Kidney epithelial cell (primary cell): ENCODE data around the gene LRCH2. TPM values are rescaled to one million over a fixed set of nuclear protein-coding genes. Genes with fewer than 3 reads are reported as not detected.

ENCODE experiments used
- DNase-seq: peaks from one replicate; pipeline ENCODE4 v3.0.0-alpha.2; 2010; ENCODE audit warnings: low read depth
- H3K27me3 ChIP-seq: 2 replicates; pipeline ENCODE4 v1.6.0; 2011; ENCODE audit warnings: low read length; ENCODE audit not compliant: control insufficient read depth, insufficient read depth
- H3K36me3 ChIP-seq: 2 replicates; pipeline ENCODE4 v1.5.1; 2011; ENCODE audit warnings: low read length; ENCODE audit not compliant: control insufficient read depth, insufficient read depth
- H3K4me3 ChIP-seq: 2 replicates; pipeline ENCODE4 v1.5.1; 2011; ENCODE audit warnings: low read depth, mild to moderate bottlenecking, control low read depth, low read length
- CTCF ChIP-seq: IDR thresholded peaks from 2 replicates; pipeline ENCODE4 v1.5.1; 2011; ENCODE audit warnings: mild to moderate bottlenecking, moderate library complexity, low read length, control low read depth, inconsistent platforms; ENCODE audit not compliant: insufficient read depth, poor library complexity, severe bottlenecking
- total RNA-seq: library from RNA; depleted of rRNA; stranded (reverse); fragments of >200 nt; gene quantifications from 2 replicates; pipeline ENCODE4 v1.2.3, GENCODE V29; 2015

Gene LRCH2
- total RNA-seq, 1 donor from 2014 or later = 3.7 TPM

DNA sequence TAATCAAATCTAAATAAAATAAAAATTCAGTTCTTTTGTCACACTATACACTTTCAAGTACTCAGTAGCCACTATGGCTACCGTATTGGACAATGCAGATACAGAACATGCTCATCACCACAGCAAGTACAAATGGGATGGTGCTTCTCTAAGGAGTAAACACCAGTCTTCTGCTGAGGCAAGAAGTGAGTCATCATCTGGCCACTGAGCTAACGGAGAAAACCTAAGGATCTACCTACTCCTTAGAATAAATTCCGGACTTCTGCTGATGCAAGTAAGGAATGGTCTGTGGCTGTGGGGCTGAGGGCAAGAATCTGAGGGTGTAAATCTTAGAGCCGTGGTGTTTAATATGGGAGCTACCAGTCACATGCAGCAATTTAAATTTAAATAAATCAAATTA, 56.0 kb downstream of the LRCH2 start:
- no peak for TF ChIP-seq CTCF
- no peak overlapping the region for H3K4me3 ChIP-seq
- no peak for DNase-seq
- H3K36me3 ChIP-seq = no peaks in the 10 kb centered on the region
- no peaks in the 10 kb centered on the region for H3K27me3 ChIP-seq

- TF ChIP-seq CTCF = no peak
- no peak for DNase-seq
- Histone ChIP-seq H3K4me3 (no peak overlapping the region), H3K27me3 (no peaks in the 10 kb centered on the region), H3K36me3 (no peaks in the 10 kb centered on the region)
Measured at GRCh38 chrX:115174548-115174947, 59.3 kb downstream of the LRCH2 start.

DNA sequence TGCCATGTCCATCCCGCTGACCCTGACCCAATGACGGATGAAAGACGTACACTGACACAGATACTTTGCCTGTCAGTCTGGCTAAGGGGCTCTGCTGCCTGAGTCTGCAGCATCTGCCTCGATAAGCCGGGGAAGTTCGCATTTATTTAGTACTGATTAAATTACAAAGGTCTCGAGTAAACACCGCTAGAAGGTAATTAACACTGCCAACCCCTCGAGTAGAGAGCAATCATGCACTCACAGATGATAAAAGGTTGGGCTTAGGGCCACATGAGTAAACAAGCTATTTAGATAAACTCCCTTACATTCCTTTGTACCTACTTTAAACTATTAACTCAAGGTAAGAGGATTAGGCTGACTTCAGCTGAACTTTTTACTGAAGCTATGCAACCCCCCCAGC, 60.7 kb downstream of the LRCH2 start:
- no peak for TF ChIP-seq CTCF
- Histone ChIP-seq H3K4me3 (no peak overlapping the region), H3K27me3 (no peaks in the 10 kb centered on the region), H3K36me3 (no peaks in the 10 kb centered on the region)
- no peak for DNase-seq

- H3K27me3 ChIP-seq = no peaks in the 10 kb centered on the region
- no peak for DNase-seq
- peak; percentile 23 for TF ChIP-seq CTCF
Measured at GRCh38 chrX:115147220-115147619, 86.7 kb downstream of the LRCH2 start.

DNA sequence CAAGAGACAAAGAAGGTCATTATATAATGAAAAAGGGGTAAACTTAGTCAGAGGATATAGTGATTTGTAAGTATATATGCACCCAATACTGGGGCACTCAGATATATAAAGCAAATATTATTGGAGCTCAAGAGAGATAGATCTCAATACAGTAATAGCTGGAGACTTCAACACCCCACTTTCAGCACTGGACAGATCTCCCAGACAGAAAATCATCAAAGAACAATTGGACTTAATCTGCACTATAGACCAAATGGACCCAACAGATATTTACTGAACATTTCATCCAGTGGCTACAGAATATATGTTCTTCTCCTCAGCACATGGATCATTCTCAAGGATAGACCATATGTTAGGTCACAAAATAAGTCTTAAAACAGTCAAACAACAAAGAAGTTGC, 91.8 kb downstream of the LRCH2 start:
- TF ChIP-seq CTCF = no peak
- no peak for DNase-seq
- H3K36me3 ChIP-seq = no peaks in the 10 kb centered on the region
- no peaks in the 10 kb centered on the region for H3K27me3 ChIP-seq
- H3K4me3 ChIP-seq = no peak overlapping the region

More at GRCh38 chrX:115147220-115147619, 86.7 kb downstream of the LRCH2 start:
- Histone ChIP-seq H3K4me3 (no peak overlapping the region), H3K36me3 (no peaks in the 10 kb centered on the region)

- no peaks in the 10 kb centered on the region for H3K27me3 ChIP-seq
- no peak for DNase-seq
- no peaks in the 10 kb centered on the region for H3K36me3 ChIP-seq
- TF ChIP-seq CTCF = no peak
- no peak overlapping the region for H3K4me3 ChIP-seq
Measured at GRCh38 chrX:115138040-115138439, 95.9 kb downstream of the LRCH2 start.
